ENCODE results near the gene VGLL1.

GRCh38 chrX:136589966-136590365, 58.0 kb downstream of the VGLL1 start:
- TF ChIP-seq EZH2phosphoT487 (IDR thresholded peaks at IDR 0.05; ENCODE audit: borderline replicate concordance) (no peak), FOSL1 (IDR thresholded peaks at IDR 0.05; ENCODE audit: low read depth) (no peak), POLR2AphosphoS5 (IDR thresholded peaks at IDR 0.05; ENCODE audit: low read depth, low read length) (no peak), ATF3 (IDR thresholded peaks at IDR 0.05) (no peak), EGR1 (IDR thresholded peaks at IDR 0.05; ENCODE audit: low read depth) (no peak), SP1 (IDR thresholded peaks at IDR 0.05; ENCODE audit: low read depth) (no peak), EZH2 (IDR thresholded peaks at IDR 0.05) (no peak), JUND (IDR thresholded peaks at IDR 0.05) (no peak), REST (IDR thresholded peaks at IDR 0.05; ENCODE audit: low read depth) (no peak), SIN3A (IDR thresholded peaks at IDR 0.05; ENCODE audit: low read depth) (no peak), YY1 (IDR thresholded peaks at IDR 0.05; ENCODE audit: extremely low read depth, insufficient replicate concordance, low read depth, low read length) (no peak), ZBTB33 (IDR thresholded peaks at IDR 0.05; ENCODE audit: extremely low read depth, insufficient replicate concordance, low read length) (no peak), POLR2A (IDR thresholded peaks at IDR 0.05; ENCODE audit: borderline replicate concordance, extremely low read depth, insufficient read depth, insufficient read length) (no peak)
- TF ChIP-seq, protein P1, sequence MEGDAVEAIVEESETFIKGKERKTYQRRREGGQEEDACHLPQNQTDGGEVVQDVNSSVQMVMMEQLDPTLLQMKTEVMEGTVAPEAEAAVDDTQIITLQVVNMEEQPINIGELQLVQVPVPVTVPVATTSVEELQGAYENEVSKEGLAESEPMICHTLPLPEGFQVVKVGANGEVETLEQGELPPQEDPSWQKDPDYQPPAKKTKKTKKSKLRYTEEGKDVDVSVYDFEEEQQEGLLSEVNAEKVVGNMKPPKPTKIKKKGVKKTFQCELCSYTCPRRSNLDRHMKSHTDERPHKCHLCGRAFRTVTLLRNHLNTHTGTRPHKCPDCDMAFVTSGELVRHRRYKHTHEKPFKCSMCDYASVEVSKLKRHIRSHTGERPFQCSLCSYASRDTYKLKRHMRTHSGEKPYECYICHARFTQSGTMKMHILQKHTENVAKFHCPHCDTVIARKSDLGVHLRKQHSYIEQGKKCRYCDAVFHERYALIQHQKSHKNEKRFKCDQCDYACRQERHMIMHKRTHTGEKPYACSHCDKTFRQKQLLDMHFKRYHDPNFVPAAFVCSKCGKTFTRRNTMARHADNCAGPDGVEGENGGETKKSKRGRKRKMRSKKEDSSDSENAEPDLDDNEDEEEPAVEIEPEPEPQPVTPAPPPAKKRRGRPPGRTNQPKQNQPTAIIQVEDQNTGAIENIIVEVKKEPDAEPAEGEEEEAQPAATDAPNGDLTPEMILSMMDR (IDR thresholded peaks at IDR 0.05 in 2 of 3, conservative IDR thresholded peaks at IDR 0.05 in 1 of 3; ENCODE audit: borderline replicate concordance in 1 of 3, insufficient read depth in 1 of 3, low read depth in 2 of 3, low read length in 2 of 3): no peak
